PC-3 (cell line): Measurements from ENCODE around the gene KRT28.

Source experiments
- EZH2phosphoT487 ChIP-seq: fragments of 300-600 bp; sonication (generic); IDR thresholded peaks from 2 replicates; pipeline ENCODE4 v1.6.1; 2018; ENCODE audit warnings: mild to moderate bottlenecking, antibody characterized with exemption, low read length, borderline replicate concordance
- TF ChIP-seq, protein P1 (sequence below): fragments of 300-600 bp; sonication (generic); conservative IDR thresholded peaks from 2 replicates; pipeline ENCODE4 v1.5.1; 2017; ENCODE audit warnings: antibody characterized with exemption, low read depth, mild to moderate bottlenecking, low read length

DNA sequence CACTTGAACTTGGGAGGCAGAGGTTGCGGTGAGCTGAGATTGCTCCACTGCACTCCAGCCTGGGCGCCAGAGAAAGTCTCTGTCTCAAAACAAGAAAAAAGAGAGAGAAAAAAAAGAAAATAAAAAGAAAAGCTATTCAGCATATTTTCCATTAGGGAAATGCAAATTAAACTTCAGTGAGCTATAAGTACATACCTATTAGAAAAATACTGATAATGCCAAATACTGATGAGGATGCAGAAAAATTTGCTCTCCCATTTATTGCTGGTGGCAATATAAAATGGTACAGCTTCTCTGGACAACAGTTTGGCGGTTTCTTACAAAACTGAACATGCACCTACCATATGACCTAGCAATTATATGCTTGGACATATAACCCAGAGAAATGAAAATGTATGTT is 12.9 kb upstream of the KRT28 start:
- TF ChIP-seq, protein P1, sequence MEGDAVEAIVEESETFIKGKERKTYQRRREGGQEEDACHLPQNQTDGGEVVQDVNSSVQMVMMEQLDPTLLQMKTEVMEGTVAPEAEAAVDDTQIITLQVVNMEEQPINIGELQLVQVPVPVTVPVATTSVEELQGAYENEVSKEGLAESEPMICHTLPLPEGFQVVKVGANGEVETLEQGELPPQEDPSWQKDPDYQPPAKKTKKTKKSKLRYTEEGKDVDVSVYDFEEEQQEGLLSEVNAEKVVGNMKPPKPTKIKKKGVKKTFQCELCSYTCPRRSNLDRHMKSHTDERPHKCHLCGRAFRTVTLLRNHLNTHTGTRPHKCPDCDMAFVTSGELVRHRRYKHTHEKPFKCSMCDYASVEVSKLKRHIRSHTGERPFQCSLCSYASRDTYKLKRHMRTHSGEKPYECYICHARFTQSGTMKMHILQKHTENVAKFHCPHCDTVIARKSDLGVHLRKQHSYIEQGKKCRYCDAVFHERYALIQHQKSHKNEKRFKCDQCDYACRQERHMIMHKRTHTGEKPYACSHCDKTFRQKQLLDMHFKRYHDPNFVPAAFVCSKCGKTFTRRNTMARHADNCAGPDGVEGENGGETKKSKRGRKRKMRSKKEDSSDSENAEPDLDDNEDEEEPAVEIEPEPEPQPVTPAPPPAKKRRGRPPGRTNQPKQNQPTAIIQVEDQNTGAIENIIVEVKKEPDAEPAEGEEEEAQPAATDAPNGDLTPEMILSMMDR, result no peak
- TF ChIP-seq EZH2phosphoT487, result no peak
